ENCODE measurements around the gene CSHL1.
"Not testable (repeated sequence)": the region's sequence is repeated elsewhere in the genome, so short reads cannot be mapped to it uniquely, and the experiment has no call there.

The CSHL1 gene

DNA sequence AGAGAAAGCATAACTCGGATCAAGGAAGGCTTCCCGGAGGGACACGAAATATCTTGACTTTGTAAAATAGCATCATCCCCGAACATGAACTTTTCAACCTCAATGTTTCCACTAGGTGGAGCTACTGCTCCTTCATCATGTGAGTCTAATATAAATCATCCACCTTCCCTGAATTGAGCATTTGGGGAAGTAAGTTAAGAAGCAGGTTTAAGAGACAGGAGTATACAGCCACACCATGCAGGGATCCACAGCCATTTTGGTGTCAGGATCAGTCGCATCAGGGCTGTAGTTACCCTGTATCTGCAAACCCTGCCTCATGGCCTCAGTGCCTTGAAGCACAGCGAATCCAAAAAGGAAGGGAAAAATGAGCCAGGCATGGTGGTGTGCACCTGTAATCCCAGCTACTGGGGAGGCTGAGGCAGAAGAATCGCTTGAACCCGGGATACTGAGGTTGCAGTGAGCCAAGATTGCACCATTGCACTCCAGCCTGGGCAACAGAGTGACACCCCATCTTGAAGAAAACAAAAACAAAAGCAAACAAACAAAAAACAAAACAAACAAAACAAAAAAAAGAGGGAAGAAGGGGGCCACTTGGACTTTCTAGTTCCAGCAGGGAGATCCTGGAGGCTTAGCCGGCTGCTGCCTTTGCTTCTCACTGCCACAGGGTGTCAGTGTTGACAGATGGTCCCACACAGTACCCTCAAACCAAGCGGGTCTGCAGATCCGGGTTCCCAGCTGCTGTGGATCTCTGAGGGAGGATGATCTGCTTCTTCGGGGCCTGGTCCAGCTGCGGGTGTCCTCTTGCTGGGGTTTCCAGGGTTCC lies 21.8 kb downstream of the CSHL1 start:
- H3K4me3 ChIP-seq (replicated peaks; ENCODE audit: low read depth, low read length); DNase-seq (ENCODE audit: extremely low read depth, insufficient read length); H3K27me3 ChIP-seq (replicated peaks; ENCODE audit: control insufficient read depth, insufficient read depth, low read length); H3K36me3 ChIP-seq (ENCODE audit: control insufficient read depth, insufficient read depth, low read length): not testable (repeated sequence)
- TF ChIP-seq, protein P1, sequence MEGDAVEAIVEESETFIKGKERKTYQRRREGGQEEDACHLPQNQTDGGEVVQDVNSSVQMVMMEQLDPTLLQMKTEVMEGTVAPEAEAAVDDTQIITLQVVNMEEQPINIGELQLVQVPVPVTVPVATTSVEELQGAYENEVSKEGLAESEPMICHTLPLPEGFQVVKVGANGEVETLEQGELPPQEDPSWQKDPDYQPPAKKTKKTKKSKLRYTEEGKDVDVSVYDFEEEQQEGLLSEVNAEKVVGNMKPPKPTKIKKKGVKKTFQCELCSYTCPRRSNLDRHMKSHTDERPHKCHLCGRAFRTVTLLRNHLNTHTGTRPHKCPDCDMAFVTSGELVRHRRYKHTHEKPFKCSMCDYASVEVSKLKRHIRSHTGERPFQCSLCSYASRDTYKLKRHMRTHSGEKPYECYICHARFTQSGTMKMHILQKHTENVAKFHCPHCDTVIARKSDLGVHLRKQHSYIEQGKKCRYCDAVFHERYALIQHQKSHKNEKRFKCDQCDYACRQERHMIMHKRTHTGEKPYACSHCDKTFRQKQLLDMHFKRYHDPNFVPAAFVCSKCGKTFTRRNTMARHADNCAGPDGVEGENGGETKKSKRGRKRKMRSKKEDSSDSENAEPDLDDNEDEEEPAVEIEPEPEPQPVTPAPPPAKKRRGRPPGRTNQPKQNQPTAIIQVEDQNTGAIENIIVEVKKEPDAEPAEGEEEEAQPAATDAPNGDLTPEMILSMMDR (IDR thresholded peaks at IDR 0.05; ENCODE audit: insufficient read depth, low read length, poor library complexity, severe bottlenecking) = peak; percentile 41

DNA sequence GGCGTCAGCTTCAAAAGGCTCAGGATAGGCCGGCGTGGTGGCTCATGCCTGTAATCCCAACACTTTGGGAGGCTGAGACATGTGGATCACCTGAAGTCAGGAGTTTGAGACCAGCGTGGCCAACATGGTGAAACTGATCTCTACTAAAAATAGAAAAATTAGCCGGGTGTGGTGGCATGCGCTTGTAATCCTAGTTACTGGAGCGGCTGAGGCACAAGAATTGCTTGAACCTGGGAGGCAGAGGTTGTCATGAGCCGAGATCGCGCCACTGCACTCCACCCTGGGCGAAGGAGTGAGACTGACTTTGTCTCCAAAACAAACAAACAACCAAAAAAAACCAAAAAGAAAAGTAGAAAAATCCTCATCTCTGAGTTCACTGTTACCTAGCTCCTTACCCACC lies 25.9 kb downstream of the CSHL1 start:
- not testable (repeated sequence) for H3K27me3 ChIP-seq (replicated peaks; ENCODE audit: control insufficient read depth, insufficient read depth, low read length); DNase-seq (ENCODE audit: extremely low read depth, insufficient read length); H3K4me3 ChIP-seq (replicated peaks; ENCODE audit: low read depth, low read length)

DNA sequence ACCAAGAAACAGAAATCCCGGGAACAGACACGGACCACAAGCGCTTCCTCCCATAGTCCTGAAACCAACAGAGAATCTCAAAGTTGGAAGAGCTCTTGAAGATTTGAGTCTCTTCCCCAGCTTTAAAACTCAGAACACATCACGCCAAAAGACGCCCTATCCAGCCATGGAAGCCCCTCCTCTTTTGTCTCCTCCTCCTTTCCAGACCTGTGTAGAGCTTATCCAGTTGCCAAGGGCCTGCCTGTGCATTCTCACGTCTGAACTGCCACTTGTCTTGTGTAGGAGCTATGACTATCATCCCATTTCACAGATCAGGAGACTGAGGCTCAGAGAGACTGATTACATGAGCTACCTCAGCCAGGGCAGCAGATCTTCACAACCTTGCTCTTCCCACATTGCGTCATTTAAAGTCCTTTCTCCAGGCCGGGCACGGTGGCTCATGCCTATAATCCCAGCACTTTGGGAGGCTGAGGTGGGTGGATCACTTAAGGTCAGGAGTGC lies 28.4 kb downstream of the CSHL1 start:
- H3K36me3 ChIP-seq (ENCODE audit: control insufficient read depth, insufficient read depth, low read length); H3K27me3 ChIP-seq (replicated peaks; ENCODE audit: control insufficient read depth, insufficient read depth, low read length); DNase-seq (ENCODE audit: extremely low read depth, insufficient read length); H3K4me3 ChIP-seq (replicated peaks; ENCODE audit: low read depth, low read length): not testable (repeated sequence)

More for the DNA sequence above, 25.9 kb downstream of the CSHL1 start:
- not testable (repeated sequence) for H3K36me3 ChIP-seq (ENCODE audit: control insufficient read depth, insufficient read depth, low read length)

GRCh38 chr17:63881935-63882601 lies 29.0 kb downstream of the CSHL1 start, which contains the start of gene GH2:
GH2 (minus strand) TSS chr17:63881944; CDS start chr17:63881801, 143 bp downstream.
- Histone ChIP-seq H3K27me3 (replicated peaks; ENCODE audit: control insufficient read depth, insufficient read depth, low read length) (no peaks in the 10 kb centered on the region), H3K36me3 (ENCODE audit: control insufficient read depth, insufficient read depth, low read length) (no peaks in the 10 kb centered on the region), H3K4me3 (replicated peaks; ENCODE audit: low read depth, low read length) (no peak within 1 kb of the TSS)
- DNase-seq (ENCODE audit: extremely low read depth, insufficient read length) = no peak
- TF ChIP-seq, protein P1 (IDR thresholded peaks at IDR 0.05; ENCODE audit: insufficient read depth, low read length, poor library complexity, severe bottlenecking) = peak; percentile 74

GRCh38 chr17:63881337-63881736 lies 29.7 kb downstream of the CSHL1 start:
- DNase-seq (ENCODE audit: extremely low read depth, insufficient read length); H3K4me3 ChIP-seq (replicated peaks; ENCODE audit: low read depth, low read length); H3K27me3 ChIP-seq (replicated peaks; ENCODE audit: control insufficient read depth, insufficient read depth, low read length); H3K36me3 ChIP-seq (ENCODE audit: control insufficient read depth, insufficient read depth, low read length): not testable (repeated sequence)

DNA sequence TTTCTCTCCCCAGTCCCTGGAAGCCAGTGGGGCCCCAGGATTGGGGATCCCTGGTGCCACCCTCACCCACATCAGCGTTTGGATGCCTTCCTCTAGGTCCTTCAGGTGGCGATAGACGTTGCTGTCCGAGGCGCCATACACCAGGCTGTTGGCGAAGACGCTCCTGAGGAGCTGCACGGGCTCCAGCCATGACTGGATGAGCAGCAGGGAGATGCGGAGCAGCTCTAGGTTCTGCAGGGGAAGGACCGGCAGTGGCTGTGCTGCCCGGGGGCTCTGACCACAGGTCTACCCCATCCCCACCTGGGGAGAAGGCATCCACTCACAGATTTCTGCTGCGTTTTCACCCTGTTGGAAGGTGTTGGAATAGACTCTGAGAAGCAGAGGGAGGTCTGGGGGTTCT lies 30.4 kb downstream of the CSHL1 start:
- TF ChIP-seq, protein P1 (IDR thresholded peaks at IDR 0.05; ENCODE audit: insufficient read depth, low read length, poor library complexity, severe bottlenecking) = no peak
- Histone ChIP-seq H3K4me3 (replicated peaks; ENCODE audit: low read depth, low read length) (no peak overlapping the region), H3K27me3 (replicated peaks; ENCODE audit: control insufficient read depth, insufficient read depth, low read length) (no peaks in the 10 kb centered on the region), H3K36me3 (ENCODE audit: control insufficient read depth, insufficient read depth, low read length) (no peaks in the 10 kb centered on the region)
- DNase-seq (ENCODE audit: extremely low read depth, insufficient read length) = no peak

DNA sequence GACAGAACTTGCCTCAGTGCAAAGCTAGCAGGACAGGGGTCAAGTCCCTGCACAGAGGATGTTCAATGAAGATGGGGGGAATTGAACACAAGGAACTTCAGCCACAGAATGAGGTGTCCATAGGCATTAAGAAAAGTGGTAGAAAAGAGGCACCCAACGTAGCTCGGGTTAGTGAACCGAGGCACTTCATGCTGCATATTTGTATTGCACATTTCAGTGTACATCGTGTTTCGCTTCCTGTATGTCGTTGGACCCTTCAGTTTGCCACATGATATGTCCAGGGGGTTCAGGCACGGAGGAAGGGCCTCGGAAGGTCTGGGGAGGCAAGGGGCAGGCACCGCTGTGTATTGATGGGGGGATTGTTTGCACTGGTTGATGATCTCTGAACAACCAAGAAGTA lies 32.6 kb downstream of the CSHL1 start:
- not testable (repeated sequence) for H3K4me3 ChIP-seq (replicated peaks; ENCODE audit: low read depth, low read length); DNase-seq (ENCODE audit: extremely low read depth, insufficient read length); H3K36me3 ChIP-seq (ENCODE audit: control insufficient read depth, insufficient read depth, low read length); H3K27me3 ChIP-seq (replicated peaks; ENCODE audit: control insufficient read depth, insufficient read depth, low read length)

- H3K36me3 ChIP-seq (ENCODE audit: control insufficient read depth, insufficient read depth, low read length); H3K27me3 ChIP-seq (replicated peaks; ENCODE audit: control insufficient read depth, insufficient read depth, low read length); H3K4me3 ChIP-seq (replicated peaks; ENCODE audit: low read depth, low read length); DNase-seq (ENCODE audit: extremely low read depth, insufficient read length): not testable (repeated sequence)
These were observed 36.4 kb downstream of the CSHL1 start for GRCh38 chr17:63874693-63875092.

GRCh38 chr17:63874061-63874626 lies 36.9 kb downstream of the CSHL1 start:
- not testable (repeated sequence) for H3K4me3 ChIP-seq (replicated peaks; ENCODE audit: low read depth, low read length); H3K36me3 ChIP-seq (ENCODE audit: control insufficient read depth, insufficient read depth, low read length); H3K27me3 ChIP-seq (replicated peaks; ENCODE audit: control insufficient read depth, insufficient read depth, low read length); DNase-seq (ENCODE audit: extremely low read depth, insufficient read length)

DNA sequence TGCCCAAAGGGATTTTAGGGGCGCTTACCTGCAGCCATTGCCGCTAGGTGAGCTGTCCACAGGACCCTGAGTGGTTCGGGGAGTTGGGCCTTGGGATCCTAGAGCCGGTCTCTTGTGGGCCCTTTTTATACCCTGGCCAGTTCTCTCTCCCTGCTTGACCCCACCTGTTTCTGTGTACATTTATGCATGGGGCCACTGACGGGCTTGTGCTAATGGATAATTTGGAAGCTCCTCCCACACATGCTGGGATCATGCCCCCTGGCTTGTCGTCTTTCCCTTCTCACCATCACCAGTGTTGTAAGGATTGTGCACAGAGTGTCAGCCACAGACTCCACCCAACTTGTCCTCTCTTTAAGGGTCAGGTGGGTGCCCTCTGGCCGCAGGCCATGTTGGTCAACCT lies 37.5 kb downstream of the CSHL1 start, which contains the start of gene CSH2:
Gene CSH2 (minus strand): TSS at position 101 of the 400 bp plus-strand sequence. CDS start 63 bp downstream, at position 38.
- DNase-seq (ENCODE audit: extremely low read depth, insufficient read length); H3K36me3 ChIP-seq (ENCODE audit: control insufficient read depth, insufficient read depth, low read length): not testable (repeated sequence)

More for the DNA sequence above, 37.5 kb downstream of the CSHL1 start, which contains the start of gene CSH2:
- not testable (repeated sequence) for H3K27me3 ChIP-seq (replicated peaks; ENCODE audit: control insufficient read depth, insufficient read depth, low read length); H3K4me3 ChIP-seq (replicated peaks; ENCODE audit: low read depth, low read length)

All from GM06990 (cell line).